Measurements from ENCODE around the gene TIMM22.
"Not testable (repeated sequence)": the region's sequence is repeated elsewhere in the genome, so short reads cannot be mapped to it uniquely, and the experiment has no call there.

TIMM22 gene

GRCh38 chr17:973053-973452 lies 23.9 kb upstream of the TIMM22 start:
- no peak for DNase-seq

- DNase-seq: not testable (repeated sequence)
Measured at GRCh38 chr17:974778-975177, 22.2 kb upstream of the TIMM22 start.

GRCh38 chr17:975371-975915 lies 21.5 kb upstream of the TIMM22 start:
- DNase-seq: no peak

- DNase-seq: no peak
Measured at GRCh38 chr17:976312-976711, 20.6 kb upstream of the TIMM22 start.

- DNase-seq: no peak
Measured at GRCh38 chr17:977166-977565, 19.8 kb upstream of the TIMM22 start.

- DNase-seq: no peak
Measured at GRCh38 chr17:978103-979093, 18.5 kb upstream of the TIMM22 start.

- no peak for DNase-seq
Measured at GRCh38 chr17:979212-979538, 17.8 kb upstream of the TIMM22 start.

GRCh38 chr17:979539-980405 lies 17.2 kb upstream of the TIMM22 start, which contains the start of gene NXN:
Gene NXN, minus strand, starts transcription at chr17:979776.
- no peak for DNase-seq

- DNase-seq: peak; percentile 24
Measured at GRCh38 chr17:980406-981291, 16.3 kb upstream of the TIMM22 start.

GRCh38 chr17:981292-981658 lies 15.7 kb upstream of the TIMM22 start:
- no peak for DNase-seq

GRCh38 chr17:983921-984320 lies 13.0 kb upstream of the TIMM22 start:
- no peak for DNase-seq

- no peak for DNase-seq
Measured at GRCh38 chr17:986322-986929, 10.5 kb upstream of the TIMM22 start.

GRCh38 chr17:987931-988330 lies 9.0 kb upstream of the TIMM22 start:
- no peak for DNase-seq

GRCh38 chr17:988561-988960 lies 8.4 kb upstream of the TIMM22 start:
- no peak for DNase-seq

GRCh38 chr17:992933-993332 lies 4.0 kb upstream of the TIMM22 start:
- DNase-seq: no peak

- DNase-seq: not testable (repeated sequence)
Measured at GRCh38 chr17:995324-995723, 1.6 kb upstream of the TIMM22 start.

GRCh38 chr17:998111-998510 lies 1.2 kb downstream of the TIMM22 start:
- no peak for DNase-seq

- DNase-seq: no peak
Measured at GRCh38 chr17:1000597-1001461, 3.9 kb downstream of the TIMM22 start.

- no peak for DNase-seq
Measured at GRCh38 chr17:1001640-1002411, 4.9 kb downstream of the TIMM22 start.

- no peak for DNase-seq
Measured at GRCh38 chr17:1002412-1002753, 5.5 kb downstream of the TIMM22 start.
